OCI-LY1 (cell line): Measurements from ENCODE around the gene SASH3.

Experiments
- H2AFZ ChIP-seq: fragments of 200-600 bp; sonication (generic), shearing (Covaris generic); 2 replicates; pipeline ENCODE4 v1.6.0; 2014; ENCODE audit warnings: antibody characterized with exemption, mild to moderate bottlenecking, low read length
- H3F3A ChIP-seq: fragments of 200-600 bp; sonication (generic), shearing (Covaris generic); 2 replicates; pipeline ENCODE4 v1.6.0; 2014; ENCODE audit warnings: mild to moderate bottlenecking, antibody characterized with exemption, low read length, moderate library complexity; ENCODE audit not compliant: insufficient read depth
- H3K27ac ChIP-seq: fragments of 200-600 bp; sonication (generic); 2 replicates; pipeline ENCODE4 v1.5.1; 2014; ENCODE audit warnings: low read length, mixed run types, mild to moderate bottlenecking, low read depth; ENCODE audit not compliant: poor library complexity, severe bottlenecking
- H3K27me3 ChIP-seq: fragments of 200-600 bp; sonication (generic); 2 replicates; pipeline ENCODE4 v1.6.0; 2014; ENCODE audit warnings: antibody characterized with exemption, mild to moderate bottlenecking, low read length, moderate library complexity; ENCODE audit not compliant: insufficient read depth
- H3K36me3 ChIP-seq: fragments of 200-600 bp; sonication (generic); 2 replicates; pipeline ENCODE4 v1.6.1; 2014; ENCODE audit warnings: mild to moderate bottlenecking, antibody characterized with exemption, low read length, moderate library complexity, mixed read lengths; ENCODE audit not compliant: insufficient read depth
- H3K4me1 ChIP-seq: fragments of 200-600 bp; sonication (generic); 2 replicates; pipeline ENCODE4 v1.5.1; 2014; ENCODE audit warnings: mild to moderate bottlenecking, low read length, moderate library complexity; ENCODE audit not compliant: insufficient read depth, severe bottlenecking
- H3K4me2 ChIP-seq: fragments of 200-600 bp; sonication (generic), shearing (Covaris generic); 2 replicates; pipeline ENCODE4 v1.6.1; 2014; ENCODE audit warnings: low read length
- H3K4me3 ChIP-seq: fragments of 200-600 bp; sonication (generic); 2 replicates; pipeline ENCODE4 v1.5.1; 2014; ENCODE audit warnings: low read length, low read depth, mild to moderate bottlenecking, mixed read lengths; ENCODE audit not compliant: poor library complexity, severe bottlenecking
- H3K79me2 ChIP-seq: fragments of 200-600 bp; shearing (Covaris generic); 2 replicates; pipeline ENCODE4 v1.6.1; 2016; ENCODE audit warnings: mixed run types, low read length, mixed read lengths; ENCODE audit not compliant: insufficient read depth
- H3K9ac ChIP-seq: fragments of 200-600 bp; sonication (generic), shearing (Covaris generic); 2 replicates; pipeline ENCODE4 v1.6.1; 2014; ENCODE audit warnings: mild to moderate bottlenecking, low read length, mixed read lengths
- H3K9me2 ChIP-seq: fragments of 200-600 bp; sonication (generic), shearing (Covaris generic); 2 replicates; pipeline ENCODE4 v1.6.1; 2014; ENCODE audit warnings: low read depth, mild to moderate bottlenecking, low read length, mixed read lengths
- H3K9me3 ChIP-seq: fragments of 200-600 bp; shearing (Covaris generic); 2 replicates; pipeline ENCODE4 v1.6.1; 2014; ENCODE audit warnings: low read length, mixed read lengths
- H4K20me1 ChIP-seq: fragments of 200-600 bp; sonication (generic), shearing (Covaris generic); 2 replicates; pipeline ENCODE4 v1.6.0; 2016; ENCODE audit warnings: mild to moderate bottlenecking, low read length; ENCODE audit not compliant: insufficient read depth
- CTCF ChIP-seq: fragments of 200-600 bp; sonication (generic), shearing (Covaris generic); IDR thresholded peaks from 2 replicates; pipeline ENCODE4 v1.5.1; 2017; ENCODE audit warnings: mild to moderate bottlenecking, antibody characterized with exemption, low read length, moderate library complexity, mixed read lengths
- EZH2 ChIP-seq: fragments of 200-600 bp; sonication (generic), shearing (Covaris generic); IDR thresholded peaks from 2 replicates; pipeline ENCODE4 v1.8.0; 2017; ENCODE audit warnings: borderline replicate concordance, mixed run types, mild to moderate bottlenecking, antibody characterized with exemption, low read length, moderate library complexity, mixed read lengths

The SASH3 gene

GRCh38 chrX:129791961-129792570 is 12.3 kb downstream of the SASH3 start:
- H3K36me3 ChIP-seq = peaks cover 86% of the 10 kb centered on the region
- no peaks in the 10 kb centered on the region for H3K9me2 ChIP-seq
- H3K27ac ChIP-seq = no peak overlapping the region
- H3F3A ChIP-seq = no peaks in the 10 kb centered on the region
- no peaks in the 10 kb centered on the region for H4K20me1 ChIP-seq
- H3K4me3 ChIP-seq = no peak overlapping the region
- no peak overlapping the region for H2AFZ ChIP-seq
- no peaks in the 10 kb centered on the region for H3K9me3 ChIP-seq
- H3K4me2 ChIP-seq = no peak overlapping the region
- TF ChIP-seq CTCF (no peak), EZH2 (no peak)
- H3K79me2 ChIP-seq = no peaks in the 10 kb centered on the region
- H3K27me3 ChIP-seq = no peaks in the 10 kb centered on the region
- no peak overlapping the region for H3K9ac ChIP-seq
- no peaks in the 10 kb centered on the region for H3K4me1 ChIP-seq

GRCh38 chrX:129792586-129793291 is 13.0 kb downstream of the SASH3 start:
- no peak overlapping the region for H3K4me3 ChIP-seq
- H3K4me1 ChIP-seq = no peaks in the 10 kb centered on the region
- no peaks in the 10 kb centered on the region for H3K9me3 ChIP-seq
- TF ChIP-seq CTCF (no peak), EZH2 (no peak)
- H3K9ac ChIP-seq = no peak overlapping the region
- H4K20me1 ChIP-seq = no peaks in the 10 kb centered on the region
- H3F3A ChIP-seq = no peaks in the 10 kb centered on the region
- H3K27ac ChIP-seq = no peak overlapping the region
- no peak overlapping the region for H2AFZ ChIP-seq
- peaks cover 83% of the 10 kb centered on the region for H3K36me3 ChIP-seq
- no peaks in the 10 kb centered on the region for H3K9me2 ChIP-seq
- H3K79me2 ChIP-seq = no peaks in the 10 kb centered on the region
- no peak overlapping the region for H3K4me2 ChIP-seq
- H3K27me3 ChIP-seq = no peaks in the 10 kb centered on the region

- Histone ChIP-seq H3K27ac (no peak overlapping the region), H3K9me3 (no peaks in the 10 kb centered on the region), H3K4me2 (no peak overlapping the region), H3F3A (no peaks in the 10 kb centered on the region), H4K20me1 (no peaks in the 10 kb centered on the region), H2AFZ (no peak overlapping the region), H3K4me3 (no peak overlapping the region), H3K9ac (no peak overlapping the region), H3K79me2 (no peaks in the 10 kb centered on the region), H3K36me3 (peaks cover 80% of the 10 kb centered on the region), H3K27me3 (no peaks in the 10 kb centered on the region), H3K9me2 (no peaks in the 10 kb centered on the region), H3K4me1 (no peaks in the 10 kb centered on the region)
- no peak for TF ChIP-seq CTCF
- no peak for TF ChIP-seq EZH2
Observed at GRCh38 chrX:129793604-129794191, 13.9 kb downstream of the SASH3 start.
